GM21515 (cell line): ENCODE measurements around the gene KCNIP4.
"Not testable (repeated sequence)": the region's sequence is repeated elsewhere in the genome, so short reads cannot be mapped to it uniquely, and the experiment has no call there.

Experiments
- ATAC-seq: cut with Tn5 transposase; IDR thresholded peaks from one replicate; pipeline ENCODE4 v1.9.1; 2021; ENCODE audit not compliant: unreplicated experiment

KCNIP4 gene

GRCh38 chr4:21948347-21949072 lies at the start of gene KCNIP4:
Gene KCNIP4, minus strand, starts transcription at chr4:21948772.
- ATAC-seq = no peak

- not testable (repeated sequence) for ATAC-seq
Observed at GRCh38 chr4:21996618-21997017, 48.0 kb upstream of the KCNIP4 start.

GRCh38 chr4:21992330-21992729 lies 43.8 kb upstream of the KCNIP4 start:
- no peak for ATAC-seq

DNA sequence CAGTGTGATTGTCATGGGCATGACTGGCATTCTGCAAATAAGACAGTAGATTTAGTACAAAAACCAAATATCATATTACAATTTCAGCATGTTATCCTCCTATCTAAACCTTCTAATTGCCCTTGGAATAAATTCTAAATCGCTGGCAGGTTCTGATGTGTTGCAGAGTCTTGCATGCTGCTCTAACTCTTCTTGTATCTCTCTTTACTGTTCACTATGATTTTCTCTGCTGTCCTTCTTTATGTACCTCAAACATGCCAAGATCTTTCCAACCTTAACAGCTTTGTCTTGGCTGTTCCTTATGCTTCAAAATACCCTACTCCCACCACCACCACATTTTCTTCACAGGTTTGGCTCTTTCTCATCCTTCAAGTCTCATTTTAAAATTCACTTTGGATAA lies 43.0 kb upstream of the KCNIP4 start:
- no peak for ATAC-seq

GRCh38 chr4:21991050-21991449 lies 42.5 kb upstream of the KCNIP4 start:
- no peak for ATAC-seq

GRCh38 chr4:21989351-21989750 lies 40.8 kb upstream of the KCNIP4 start:
- no peak for ATAC-seq

DNA sequence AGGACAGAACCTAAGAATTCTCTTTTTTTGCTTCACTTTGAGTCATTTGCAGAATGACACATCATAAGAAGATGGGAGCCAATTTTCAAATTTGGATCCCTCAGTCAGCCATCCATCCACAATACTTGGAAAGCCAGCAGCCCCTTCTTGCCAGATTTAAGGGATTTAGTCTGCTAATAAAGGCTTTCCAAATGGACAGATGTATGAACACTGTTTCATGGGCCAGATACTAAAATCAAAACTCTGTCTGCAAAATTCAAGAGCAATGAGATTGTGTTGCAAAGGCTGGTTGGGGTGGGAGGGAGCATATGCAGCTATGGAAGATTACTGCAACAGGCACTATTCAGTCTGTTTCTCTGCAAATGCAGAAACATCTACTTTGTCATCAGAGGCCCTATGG lies 37.7 kb upstream of the KCNIP4 start:
- ATAC-seq = no peak

- ATAC-seq = no peak
Observed at GRCh38 chr4:21982087-21982486, 33.5 kb upstream of the KCNIP4 start.

DNA sequence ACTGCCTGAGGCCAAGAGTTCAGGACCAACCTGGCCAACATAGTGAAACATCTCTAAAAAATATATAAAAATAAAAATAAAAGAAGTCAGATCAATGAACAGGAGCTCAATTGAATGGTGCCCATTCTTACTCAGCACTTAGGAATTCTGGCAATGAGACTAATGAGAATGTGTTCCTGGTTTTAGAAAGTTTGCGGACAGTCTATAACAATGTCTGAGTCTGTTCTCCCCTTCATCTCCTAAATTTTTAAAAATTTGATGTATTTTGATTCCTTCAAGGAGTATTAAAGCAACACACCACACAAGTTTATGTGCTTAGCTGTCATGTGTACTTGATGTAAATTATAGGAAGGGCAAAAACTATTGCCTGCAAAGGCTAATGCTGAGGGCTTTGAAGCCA lies 30.6 kb upstream of the KCNIP4 start:
- ATAC-seq = no peak

- ATAC-seq = no peak
Observed at GRCh38 chr4:21976166-21976565, 27.6 kb upstream of the KCNIP4 start.

DNA sequence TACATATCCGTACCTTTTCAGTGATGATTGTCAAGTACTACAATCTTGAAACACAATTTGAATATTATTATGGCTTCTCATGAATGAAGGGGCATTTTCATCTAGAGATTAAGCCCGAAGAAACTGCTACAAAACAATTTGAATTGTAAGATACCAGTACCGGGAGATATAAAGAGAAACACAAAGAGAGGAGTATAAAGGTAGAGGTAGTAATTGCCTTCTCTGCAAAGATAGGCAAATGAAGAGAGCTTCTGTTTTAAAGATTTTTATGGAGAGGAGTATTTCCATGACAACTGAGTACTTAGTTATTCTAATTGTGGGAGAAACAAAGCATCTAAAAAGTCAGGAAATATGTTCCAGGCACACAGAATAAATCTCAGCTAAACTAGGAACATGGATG lies 25.3 kb upstream of the KCNIP4 start:
- ATAC-seq = no peak

- ATAC-seq = no peak
Observed at GRCh38 chr4:21964762-21965319, 16.3 kb upstream of the KCNIP4 start.

DNA sequence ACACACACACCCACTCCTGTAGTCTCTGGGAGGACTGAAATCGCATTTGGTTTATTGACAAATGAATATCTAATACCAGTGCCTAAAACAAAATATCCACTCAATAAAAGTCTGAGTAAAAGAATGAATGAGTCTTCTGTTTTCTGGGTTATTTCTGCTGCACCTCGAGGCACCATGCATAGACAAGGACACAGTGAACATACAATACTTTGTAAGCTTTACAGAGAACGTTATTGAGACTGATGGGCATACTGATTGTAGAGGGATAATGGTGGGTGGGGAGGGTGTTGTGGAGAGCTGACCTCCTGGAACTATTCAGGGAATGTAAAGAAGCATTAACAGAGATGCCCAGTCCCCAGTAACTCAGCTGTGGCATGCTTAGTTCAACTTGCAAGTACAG lies 14.1 kb upstream of the KCNIP4 start:
- ATAC-seq = no peak

GRCh38 chr4:21960793-21961192 lies 12.2 kb upstream of the KCNIP4 start:
- ATAC-seq = no peak

DNA sequence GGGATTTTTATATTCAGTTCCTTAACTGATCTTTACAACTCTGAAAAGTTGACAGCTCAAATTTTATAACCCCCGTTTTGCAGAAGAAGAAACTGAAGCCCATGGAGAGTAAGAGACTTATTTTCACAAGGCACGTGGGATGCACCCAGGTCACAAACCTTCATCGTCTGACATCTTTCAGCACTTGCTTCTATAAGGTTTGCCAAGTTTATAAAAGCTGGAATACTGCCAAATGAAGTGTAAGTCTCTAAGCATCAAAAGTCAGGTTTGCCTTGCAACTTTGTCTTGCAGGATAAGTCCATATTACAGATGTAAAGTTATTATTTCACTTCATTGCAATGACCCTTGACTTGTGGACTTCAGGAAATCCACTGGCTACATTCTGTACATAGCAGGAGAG lies 6.3 kb upstream of the KCNIP4 start:
- no peak for ATAC-seq

- ATAC-seq = no peak
Observed at GRCh38 chr4:21953653-21954052, 5.1 kb upstream of the KCNIP4 start.

GRCh38 chr4:21952549-21952948 lies 4.0 kb upstream of the KCNIP4 start:
- no peak for ATAC-seq

DNA sequence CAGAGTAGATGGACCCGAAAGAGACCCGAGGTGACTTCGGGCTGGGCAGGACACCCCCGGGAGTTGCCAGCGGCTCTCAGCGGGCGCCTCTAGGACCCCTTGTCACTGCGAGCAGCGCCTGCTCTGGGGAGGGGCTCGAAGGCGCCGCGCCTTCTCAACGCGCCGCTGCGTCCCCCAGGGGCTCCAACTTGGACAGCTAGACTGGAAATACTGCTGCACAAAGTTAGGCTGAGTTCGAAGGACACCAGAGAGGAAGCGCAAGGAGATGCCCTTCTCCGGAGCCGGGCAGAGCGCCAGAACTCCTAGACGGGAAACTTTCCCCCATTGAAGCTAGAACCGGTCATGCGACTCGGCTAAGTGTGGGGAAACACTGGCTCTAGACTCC lies 493 bp upstream of the KCNIP4 start:
- ATAC-seq = no peak

DNA sequence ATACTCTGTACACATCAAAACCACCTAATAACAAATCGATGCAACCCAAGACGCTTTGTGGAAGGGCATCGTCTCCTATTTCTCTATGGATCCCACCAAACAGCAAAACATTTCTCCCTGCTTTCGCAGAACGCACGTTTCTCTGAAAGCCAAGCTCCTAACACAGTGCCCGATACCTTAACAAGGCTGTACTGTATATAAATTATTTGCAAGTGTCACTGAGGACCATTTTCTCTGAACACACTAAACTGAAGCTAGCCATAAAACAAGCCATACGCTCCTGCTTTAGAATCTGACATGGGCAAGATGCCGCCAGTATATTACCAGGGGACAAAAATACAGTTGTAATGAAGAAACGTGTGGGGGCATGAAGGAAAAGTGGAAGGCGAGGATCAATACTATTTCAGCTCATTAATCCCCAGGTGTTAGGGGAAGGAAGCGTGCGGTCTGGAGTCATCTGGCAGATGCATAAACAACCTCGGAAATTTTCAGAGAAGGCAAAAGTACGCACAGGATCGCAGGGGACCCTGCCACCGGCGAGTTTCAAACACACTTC lies 703 bp downstream of the KCNIP4 start:
- no peak for ATAC-seq

GRCh38 chr4:21946858-21947257 lies 1.7 kb downstream of the KCNIP4 start:
- ATAC-seq = no peak

DNA sequence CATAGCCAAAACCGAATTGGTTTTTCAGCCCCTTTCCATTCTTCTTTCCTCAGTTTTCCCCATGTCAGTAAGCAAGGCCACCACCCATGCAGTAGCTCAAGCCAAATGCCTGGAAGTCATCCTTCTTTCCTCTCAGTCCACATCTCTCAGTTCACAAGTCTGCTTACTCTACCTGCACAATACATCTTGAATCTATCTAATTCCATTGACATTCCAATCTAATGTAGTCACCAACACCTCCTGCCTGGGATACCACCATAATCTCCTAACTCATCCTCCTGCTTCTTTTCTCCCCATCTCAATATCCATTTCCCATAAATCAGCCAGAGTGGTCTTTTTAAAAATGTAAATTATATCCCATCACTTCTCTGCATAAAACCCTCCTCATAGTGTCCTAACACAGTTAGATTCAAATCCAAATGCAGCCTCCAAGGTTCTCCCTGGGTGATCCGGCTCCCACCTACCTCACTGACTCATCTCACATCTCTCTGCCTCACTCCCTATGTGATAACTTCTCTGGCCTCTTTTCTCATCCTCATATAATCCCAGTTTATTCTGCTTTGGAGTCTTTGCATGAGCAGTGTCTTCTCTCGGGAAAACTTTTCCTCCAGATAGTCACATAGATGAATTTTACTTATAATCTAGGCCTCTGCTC lies 26.9 kb downstream of the KCNIP4 start:
- no peak for ATAC-seq

DNA sequence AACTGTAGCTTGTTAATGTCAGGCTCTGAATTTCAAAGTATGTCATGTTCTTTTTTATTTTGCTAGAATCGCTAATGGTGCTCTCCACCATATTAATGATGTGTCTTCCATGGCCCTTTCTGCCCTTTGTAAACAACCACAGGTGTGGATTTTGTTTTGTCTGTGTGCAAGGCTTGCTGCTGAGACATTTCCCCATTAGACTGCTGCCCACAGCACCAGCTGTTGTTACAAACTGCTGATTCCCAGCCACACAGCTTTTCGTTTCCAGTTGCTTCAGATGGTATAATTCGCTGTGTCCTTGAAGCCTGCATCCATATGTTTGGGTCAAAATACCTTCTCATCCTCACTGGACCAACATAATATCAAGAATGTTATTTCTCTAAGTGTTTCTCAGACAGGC lies 32.8 kb downstream of the KCNIP4 start:
- ATAC-seq = no peak
